HepG2 (cell line): ENCODE measurements around the gene SNUPN. TPM values are rescaled to one million over a fixed set of nuclear protein-coding genes. Genes with fewer than 3 reads are reported as not detected.

ENCODE experiments used
- HINFP ChIP-seq: sonication (generic); formaldehyde crosslinking; IDR thresholded peaks from 2 replicates; pipeline ENCODE4 v1.4.0; 2020; ENCODE audit warnings: low read depth, mild to moderate bottlenecking, missing genetic modification reagents
- KLF13 ChIP-seq: sonication (generic); formaldehyde crosslinking; IDR thresholded peaks from 2 replicates; pipeline ENCODE4 v1.4.0; 2020; ENCODE audit warnings: mild to moderate bottlenecking, missing genetic modification reagents
- PRDM15 ChIP-seq: sonication (generic); formaldehyde crosslinking; IDR thresholded peaks from 2 replicates; pipeline ENCODE4 v1.4.0; 2020; ENCODE audit warnings: missing genetic modification reagents
- RBFOX2 ChIP-seq: fragments of 200-400 bp; formaldehyde crosslinking; IDR thresholded peaks from 2 replicates; pipeline ENCODE4 v1.6.1; 2017; ENCODE audit warnings: low read depth, mild to moderate bottlenecking, low read length
- RELA ChIP-seq: sonication (generic); formaldehyde crosslinking; IDR thresholded peaks from 2 replicates; pipeline ENCODE4 v1.4.0; 2020; ENCODE audit warnings: missing genetic modification reagents
- ZIK1 ChIP-seq: sonication (generic); formaldehyde crosslinking; IDR thresholded peaks from 2 replicates; pipeline ENCODE4 v1.5.0; 2020; ENCODE audit warnings: mild to moderate bottlenecking, low read depth, missing genetic modification reagents, borderline replicate concordance
- ZNF713 ChIP-seq: sonication (generic); formaldehyde crosslinking; IDR thresholded peaks from 2 replicates; pipeline ENCODE4 v1.4.0; 2020; ENCODE audit warnings: mild to moderate bottlenecking, missing genetic modification reagents
- ZNF790 ChIP-seq: sonication (generic); formaldehyde crosslinking; IDR thresholded peaks from 2 replicates; pipeline ENCODE4 v1.8.0; 2022; ENCODE audit warnings: missing genetic modification reagents, mild to moderate bottlenecking, borderline replicate concordance
- polyA plus RNA-seq, 8 experiments: library from polyadenylated mRNA; depleted of rRNA in 3 of 8; stranded (reverse) in 7 of 8; unstranded in 1 of 8; fragments of >200 nt; fragmentation: Illumina TruSeq in 4 of 8; extraction: Trizol in 4 of 8; gene quantifications; 2 replicates each; pipeline versions ENCODE4 v1.2.1 to v1.2.3, GENCODE V29; 2011 to 2016; ENCODE audit warnings: low read depth in 4 of 8, missing spikeins in 1 of 8, mixed read lengths in 1 of 8; ENCODE audit not compliant: insufficient read depth in 1 of 8
- total RNA-seq, 5 experiments: library from RNA; depleted of rRNA; stranded (reverse); fragments of >200 nt; fragmentation: Illumina TruSeq; extraction: Trizol; gene quantifications; 2 replicates each; pipeline ENCODE4 v1.2.3, GENCODE V29; 2016; ENCODE audit warnings: low read depth in 1 of 5
- TF ChIP-seq, protein P1 (sequence below), 2 experiments: fragments of 450-650 bp in 1 of 2; sonication (generic) in 1 of 2; formaldehyde crosslinking in 1 of 2; IDR thresholded peaks; 2 replicates each; pipeline versions ENCODE4 v1.6.1 to v1.8.0; 2016 to 2022; ENCODE audit warnings: antibody characterized with exemption in 1 of 2, mild to moderate bottlenecking in 1 of 2, missing genetic modification reagents in 1 of 2
- TF ChIP-seq, protein P2 (sequence below): sonication (generic); formaldehyde crosslinking; IDR thresholded peaks from 2 replicates; pipeline ENCODE4 v1.5.1; 2020; ENCODE audit warnings: missing genetic modification reagents, mild to moderate bottlenecking, borderline replicate concordance

The SNUPN gene
- total and polyA plus RNA-seq, 2 of the 13 experiments (the other 11 are each of a cell fraction or from before 2014, with no cell fraction given): 9.0 to 16.4 TPM

DNA sequence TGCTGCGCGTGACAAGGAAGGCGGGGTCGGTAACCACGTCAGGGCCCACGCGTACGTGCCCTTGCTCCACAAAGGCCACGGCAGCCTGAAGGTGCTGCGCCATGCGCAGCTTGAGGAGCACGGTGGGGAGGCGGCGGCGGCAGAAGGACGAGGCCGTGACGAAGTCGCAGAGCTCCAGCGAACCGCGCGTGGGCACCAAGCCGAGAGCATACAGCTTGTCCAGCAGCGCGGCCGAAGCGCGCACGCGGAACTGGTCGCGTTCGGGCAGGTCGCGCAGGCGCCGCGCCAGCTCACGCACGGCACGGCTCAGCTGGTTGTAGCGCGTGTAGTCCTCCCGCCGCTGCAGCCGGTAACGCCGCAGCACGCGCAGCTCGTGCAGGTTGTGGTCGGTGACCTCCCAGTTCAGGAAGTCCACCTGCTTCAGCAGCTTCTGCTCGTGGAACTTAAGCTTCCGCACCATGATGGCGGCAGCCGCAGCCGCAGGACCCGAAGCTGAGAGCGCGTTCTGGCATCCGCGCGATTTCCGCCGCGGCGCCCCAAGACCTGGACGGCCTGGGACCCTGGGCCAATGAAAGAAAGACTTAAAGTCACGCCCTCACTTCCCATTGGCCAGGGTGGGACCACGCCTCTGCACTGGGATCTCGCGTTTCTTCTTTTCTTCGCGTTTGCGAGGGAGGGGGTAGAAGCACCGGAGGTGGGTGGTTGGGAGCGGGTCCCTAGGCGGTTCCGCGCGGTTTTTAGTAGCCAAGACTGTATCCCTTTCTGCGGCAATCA, 14.4 kb upstream of the SNUPN start, which contains the start of gene IMP3 (continued):
- TF ChIP-seq, protein P1, sequence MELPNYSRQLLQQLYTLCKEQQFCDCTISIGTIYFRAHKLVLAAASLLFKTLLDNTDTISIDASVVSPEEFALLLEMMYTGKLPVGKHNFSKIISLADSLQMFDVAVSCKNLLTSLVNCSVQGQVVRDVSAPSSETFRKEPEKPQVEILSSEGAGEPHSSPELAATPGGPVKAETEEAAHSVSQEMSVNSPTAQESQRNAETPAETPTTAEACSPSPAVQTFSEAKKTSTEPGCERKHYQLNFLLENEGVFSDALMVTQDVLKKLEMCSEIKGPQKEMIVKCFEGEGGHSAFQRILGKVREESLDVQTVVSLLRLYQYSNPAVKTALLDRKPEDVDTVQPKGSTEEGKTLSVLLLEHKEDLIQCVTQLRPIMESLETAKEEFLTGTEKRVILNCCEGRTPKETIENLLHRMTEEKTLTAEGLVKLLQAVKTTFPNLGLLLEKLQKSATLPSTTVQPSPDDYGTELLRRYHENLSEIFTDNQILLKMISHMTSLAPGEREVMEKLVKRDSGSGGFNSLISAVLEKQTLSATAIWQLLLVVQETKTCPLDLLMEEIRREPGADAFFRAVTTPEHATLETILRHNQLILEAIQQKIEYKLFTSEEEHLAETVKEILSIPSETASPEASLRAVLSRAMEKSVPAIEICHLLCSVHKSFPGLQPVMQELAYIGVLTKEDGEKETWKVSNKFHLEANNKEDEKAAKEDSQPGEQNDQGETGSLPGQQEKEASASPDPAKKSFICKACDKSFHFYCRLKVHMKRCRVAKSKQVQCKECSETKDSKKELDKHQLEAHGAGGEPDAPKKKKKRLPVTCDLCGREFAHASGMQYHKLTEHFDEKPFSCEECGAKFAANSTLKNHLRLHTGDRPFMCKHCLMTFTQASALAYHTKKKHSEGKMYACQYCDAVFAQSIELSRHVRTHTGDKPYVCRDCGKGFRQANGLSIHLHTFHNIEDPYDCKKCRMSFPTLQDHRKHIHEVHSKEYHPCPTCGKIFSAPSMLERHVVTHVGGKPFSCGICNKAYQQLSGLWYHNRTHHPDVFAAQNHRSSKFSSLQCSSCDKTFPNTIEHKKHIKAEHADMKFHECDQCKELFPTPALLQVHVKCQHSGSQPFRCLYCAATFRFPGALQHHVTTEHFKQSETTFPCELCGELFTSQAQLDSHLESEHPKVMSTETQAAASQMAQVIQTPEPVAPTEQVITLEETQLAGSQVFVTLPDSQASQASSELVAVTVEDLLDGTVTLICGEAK (IDR thresholded peaks at IDR 0.05): no peak
- TF ChIP-seq, protein P1 (CRISPR knock-in tag; IDR thresholded peaks at IDR 0.05): peak; percentile 85
- peak; percentile 58; the same call in 1 of the 2 replicates for TF ChIP-seq PRDM15
- peak; percentile 98 for TF ChIP-seq RBFOX2
- peak; percentile 84; the same call in 1 of the 2 replicates for TF ChIP-seq ZNF790
- TF ChIP-seq ZIK1 (CRISPR knock-in tag): no peak; the same call in 1 of the 2 replicates
- TF ChIP-seq, protein P2, sequence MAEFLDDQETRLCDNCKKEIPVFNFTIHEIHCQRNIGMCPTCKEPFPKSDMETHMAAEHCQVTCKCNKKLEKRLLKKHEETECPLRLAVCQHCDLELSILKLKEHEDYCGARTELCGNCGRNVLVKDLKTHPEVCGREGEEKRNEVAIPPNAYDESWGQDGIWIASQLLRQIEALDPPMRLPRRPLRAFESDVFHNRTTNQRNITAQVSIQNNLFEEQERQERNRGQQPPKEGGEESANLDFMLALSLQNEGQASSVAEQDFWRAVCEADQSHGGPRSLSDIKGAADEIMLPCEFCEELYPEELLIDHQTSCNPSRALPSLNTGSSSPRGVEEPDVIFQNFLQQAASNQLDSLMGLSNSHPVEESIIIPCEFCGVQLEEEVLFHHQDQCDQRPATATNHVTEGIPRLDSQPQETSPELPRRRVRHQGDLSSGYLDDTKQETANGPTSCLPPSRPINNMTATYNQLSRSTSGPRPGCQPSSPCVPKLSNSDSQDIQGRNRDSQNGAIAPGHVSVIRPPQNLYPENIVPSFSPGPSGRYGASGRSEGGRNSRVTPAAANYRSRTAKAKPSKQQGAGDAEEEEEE: no peak
- peak; percentile 66; the same call in 1 of the 2 replicates for TF ChIP-seq RELA (CRISPR knock-in tag)
- no peak for TF ChIP-seq KLF13 (CRISPR knock-in tag)
- peak; percentile 88; the same call in 1 of the 2 replicates for TF ChIP-seq ZNF713 (CRISPR knock-in tag)
- TF ChIP-seq HINFP (CRISPR knock-in tag): peak; percentile 28
